Endothelial cell of coronary artery (primary cell): ENCODE results near the gene ANKRD34A. TPM values are rescaled to one million over a fixed set of nuclear protein-coding genes. Genes with fewer than 3 reads are reported as not detected.

ENCODE experiments used
- total RNA-seq: library from RNA; depleted of rRNA; stranded (reverse); fragments of >200 nt; gene quantifications from 2 replicates; pipeline ENCODE4 v1.2.3, GENCODE V29; 2014

Gene ANKRD34A
- total RNA-seq = 0.27 and 0.28 TPM in 2 replicates

GRCh38 chr1:145964328-145965118, at the start of gene ANKRD34A, which contains the start of gene POLR3GL:
Gene ANKRD34A (minus strand): TSS chr1:145964575. CDS start chr1:145961759, 2,816 bp downstream.
Gene POLR3GL (plus strand): TSS chr1:145964690. CDS start chr1:145974866, 10,176 bp downstream.

GRCh38 chr1:145996433-145997015, 32.1 kb upstream of the ANKRD34A start, which contains the start of gene TXNIP:
Gene TXNIP (minus strand): TSS chr1:145996579. CDS start chr1:145996266, 313 bp downstream.

GRCh38 chr1:145957443-145958319, 6.7 kb downstream of the ANKRD34A start, which contains the start of gene LIX1L:
Gene LIX1L (minus strand): TSS chr1:145958017. CDS start chr1:145957927, 90 bp downstream.

GRCh38 chr1:145927063-145927886, 37.1 kb downstream of the ANKRD34A start, which contains the start of gene RBM8A:
Gene RBM8A (minus strand): TSS chr1:145927484. CDS start chr1:145927426, 58 bp downstream.

GRCh38 chr1:145918144-145918991, 46.0 kb downstream of the ANKRD34A start, which contains the start of gene PEX11B:
Gene PEX11B (minus strand): TSS chr1:145918717. CDS start chr1:145918688, 29 bp downstream.

Other genes with a start within 250 kb of the ANKRD34A start
- not detected in 2 replicates for gene CD160, start 245.1 kb downstream of the ANKRD34A start, total RNA-seq
- 12.8 and 13.4 TPM in 2 replicates for gene RNF115, start 140.5 kb downstream of the ANKRD34A start, total RNA-seq
- gene POLR3C, start 140.4 kb downstream of the ANKRD34A start, total RNA-seq = 26.2 and 27.8 TPM in 2 replicates
- gene NUDT17, start 118.9 kb downstream of the ANKRD34A start, total RNA-seq = 1.2 and 2.0 TPM in 2 replicates
- 5.7 and 9.4 TPM in 2 replicates for gene PIAS3, start 105.5 kb downstream of the ANKRD34A start, total RNA-seq
- gene ANKRD35, start 78.7 kb downstream of the ANKRD34A start, total RNA-seq = 0.28 and 0.81 TPM in 2 replicates
- gene ITGA10, start 54.5 kb downstream of the ANKRD34A start, total RNA-seq = 27.6 and 32.7 TPM in 2 replicates
- gene PEX11B, start 45.9 kb downstream of the ANKRD34A start, total RNA-seq = 24.5 and 25.9 TPM in 2 replicates
- gene RBM8A, start 37.1 kb downstream of the ANKRD34A start, total RNA-seq = 153 and 236 TPM in 2 replicates
- gene LIX1L, start 6.6 kb downstream of the ANKRD34A start, total RNA-seq = 18.5 and 18.7 TPM in 2 replicates
- gene POLR3GL, start 115 bp upstream of the ANKRD34A start, total RNA-seq = 11.2 and 13.2 TPM in 2 replicates
- 30.4 and 109 TPM in 2 replicates for gene TXNIP, start 32.0 kb upstream of the ANKRD34A start, total RNA-seq
- gene HJV, start 57.2 kb upstream of the ANKRD34A start, total RNA-seq = not detected in 2 replicates
- gene NBPF10, start 180.2 kb upstream of the ANKRD34A start, total RNA-seq = 0.81 and 1.5 TPM in 2 replicates